Gastrocnemius medialis (tissue), 4 donors: Measurements from ENCODE around the gene HCN1. TPM values are rescaled to one million over a fixed set of nuclear protein-coding genes. Genes with fewer than 3 reads are reported as not detected.

ENCODE experiments used
- ATAC-seq, 2 donors: fragments of 150-250 bp; one replicate each; pipeline ENCODE4 v1.9.1; 2016
- DNase-seq, 2 donors: peaks; one replicate each; pipeline ENCODE4 v3.0.0-alpha.2; 2019
- H3K27ac ChIP-seq, 4 donors: fragments of 200-600 bp; sonication (generic); 1 replicate in 1 of 4; 2 replicates in 3 of 4; pipeline ENCODE4 v1.5.1; 2016 to 2018; ENCODE audit warnings: mild to moderate bottlenecking in 2 of 4, moderate library complexity in 1 of 4
- H3K27me3 ChIP-seq, 3 donors: fragments of 200-600 bp; sonication (generic) in 2 of 3; 1 replicate in 1 of 3; 2 replicates in 2 of 3; pipeline versions ENCODE4 v1.5.1 to v1.6.0; 2016 to 2019; ENCODE audit warnings: mild to moderate bottlenecking in 1 of 3, moderate library complexity in 1 of 3
- H3K36me3 ChIP-seq, 2 donors: fragments of 200-600 bp; sonication (generic) in 1 of 2; one replicate each; pipeline ENCODE4 v1.5.1; 2017 to 2018
- H3K4me1 ChIP-seq, 2 donors: fragments of 200-600 bp; sonication (generic) in 1 of 2; one replicate each; pipeline ENCODE4 v1.5.1; 2016 to 2017; ENCODE audit warnings: mild to moderate bottlenecking in 2 of 2
- H3K4me3 ChIP-seq, 4 donors: fragments of 200-600 bp; sonication (generic) in 3 of 4; 1 replicate in 1 of 4; 2 replicates in 3 of 4; pipeline ENCODE4 v1.5.1; 2016 to 2019; ENCODE audit warnings: mild to moderate bottlenecking in 2 of 4
- H3K9me3 ChIP-seq, 3 donors: fragments of 200-600 bp; sonication (generic) in 2 of 3; 1 replicate in 1 of 3; 2 replicates in 2 of 3; pipeline ENCODE4 v1.5.1; 2016 to 2019
- POLR2A ChIP-seq, 2 donors: fragments of 450-650 bp; IDR thresholded peaks; one replicate each; pipeline ENCODE4 v1.6.1; 2017; ENCODE audit warnings: antibody characterized with exemption in 2 of 2, mild to moderate bottlenecking in 2 of 2, moderate library complexity in 2 of 2
- in situ Hi-C, 4 donors: fragments of 200-750 bp; cut with MboI; loops; one replicate each; pipeline versions ENCODE4 v1.15.0 to v1.8.0; 2017; ENCODE audit warnings: low sequenced_read_pairs in 4 of 4
- intact Hi-C: fragments of 100-400 bp; cut with DNase I; formaldehyde crosslinking; loops from one replicate; pipeline ENCODE4 v1.15.1; 2023; ENCODE audit warnings: low total_unique reads
- total RNA-seq, 4 donors: library from RNA; depleted of rRNA; stranded (reverse); fragments of >200 nt; gene quantifications; one replicate each; pipeline versions ENCODE4 v1.1.0 to v1.2.3, GENCODE V29; 2016
- TF ChIP-seq, protein P1 (sequence below), 5 experiments: fragments of 450-650 bp in 3 of 5; fragments of 200-600 bp in 2 of 5; sonication (generic) in 2 of 5; IDR thresholded peaks in 4 of 5; conservative IDR thresholded peaks in 1 of 5; 1 replicate in 4 of 5; 2 replicates in 1 of 5; pipeline ENCODE4 v1.5.1; 2016 to 2019; ENCODE audit warnings: antibody characterized with exemption in 5 of 5, mild to moderate bottlenecking in 3 of 5, moderate library complexity in 3 of 5

Gene HCN1
- total RNA-seq, 4 donors from 2014 or later, result 0.02 to 0.47 (median 0.20) TPM

DNA sequence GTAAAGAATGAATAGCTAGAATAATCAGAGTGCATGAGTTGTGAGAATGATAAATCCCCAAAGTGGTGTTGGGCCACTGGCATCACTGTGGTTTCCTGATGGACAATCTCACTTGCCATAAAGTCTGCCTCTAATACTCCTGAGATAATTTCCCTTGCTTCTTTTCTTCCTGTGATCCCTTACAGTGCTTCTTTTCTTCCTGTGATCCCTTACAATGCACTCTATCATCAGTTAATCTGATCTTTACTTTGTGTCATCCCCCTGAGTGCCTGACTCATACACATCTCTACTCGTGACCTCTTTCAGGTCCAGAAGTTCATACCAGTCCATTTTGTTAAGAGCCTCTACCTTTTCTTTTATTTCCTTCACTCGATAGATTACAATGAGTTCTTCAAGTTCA lies 418.3 kb downstream of the HCN1 start:
- DNase-seq, result no peak
- intact Hi-C loops (no loop called here), in situ Hi-C loops (no loop called here)
- TF ChIP-seq, protein P1, sequence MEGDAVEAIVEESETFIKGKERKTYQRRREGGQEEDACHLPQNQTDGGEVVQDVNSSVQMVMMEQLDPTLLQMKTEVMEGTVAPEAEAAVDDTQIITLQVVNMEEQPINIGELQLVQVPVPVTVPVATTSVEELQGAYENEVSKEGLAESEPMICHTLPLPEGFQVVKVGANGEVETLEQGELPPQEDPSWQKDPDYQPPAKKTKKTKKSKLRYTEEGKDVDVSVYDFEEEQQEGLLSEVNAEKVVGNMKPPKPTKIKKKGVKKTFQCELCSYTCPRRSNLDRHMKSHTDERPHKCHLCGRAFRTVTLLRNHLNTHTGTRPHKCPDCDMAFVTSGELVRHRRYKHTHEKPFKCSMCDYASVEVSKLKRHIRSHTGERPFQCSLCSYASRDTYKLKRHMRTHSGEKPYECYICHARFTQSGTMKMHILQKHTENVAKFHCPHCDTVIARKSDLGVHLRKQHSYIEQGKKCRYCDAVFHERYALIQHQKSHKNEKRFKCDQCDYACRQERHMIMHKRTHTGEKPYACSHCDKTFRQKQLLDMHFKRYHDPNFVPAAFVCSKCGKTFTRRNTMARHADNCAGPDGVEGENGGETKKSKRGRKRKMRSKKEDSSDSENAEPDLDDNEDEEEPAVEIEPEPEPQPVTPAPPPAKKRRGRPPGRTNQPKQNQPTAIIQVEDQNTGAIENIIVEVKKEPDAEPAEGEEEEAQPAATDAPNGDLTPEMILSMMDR (IDR thresholded peaks at IDR 0.05 in 4 of 5, conservative IDR thresholded peaks at IDR 0.05 in 1 of 5), result no peak
- no peak for TF ChIP-seq POLR2A (IDR thresholded peaks at IDR 0.05)
- Histone ChIP-seq H3K36me3 (no peaks in the 10 kb centered on the region), H3K4me1 (no peaks in the 10 kb centered on the region), H3K4me3 (no peak overlapping the region), H3K27ac (no peak overlapping the region), H3K9me3 (no peaks in the 10 kb centered on the region), H3K27me3 (no peaks in the 10 kb centered on the region)
- ATAC-seq, result no peak

DNA sequence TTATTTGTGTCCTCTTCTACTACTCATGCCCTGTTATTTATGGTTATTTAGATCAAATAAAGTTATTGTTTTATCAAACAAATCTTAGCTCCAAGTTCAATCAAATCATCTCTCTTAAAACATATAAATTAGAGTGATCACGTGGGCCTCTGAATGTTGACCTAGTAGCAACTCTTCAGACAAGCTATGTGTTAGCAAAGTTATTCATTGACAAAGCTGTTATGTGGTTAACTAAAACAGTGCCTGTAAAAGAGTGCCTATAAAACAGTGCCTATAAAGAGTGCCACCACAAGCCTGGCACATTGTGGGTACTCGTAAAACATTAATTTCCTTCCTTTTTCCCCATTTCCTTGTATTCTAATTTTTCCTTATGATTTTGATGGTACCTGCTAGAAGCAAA lies 421.9 kb downstream of the HCN1 start:
- TF ChIP-seq, protein P1 (IDR thresholded peaks at IDR 0.05 in 4 of 5, conservative IDR thresholded peaks at IDR 0.05 in 1 of 5), result no peak
- no peak for TF ChIP-seq POLR2A (IDR thresholded peaks at IDR 0.05)
- in situ Hi-C loops, result no loop called here
- H3K36me3 ChIP-seq, result no peaks in the 10 kb centered on the region
- no peak for ATAC-seq
- no peak overlapping the region for H3K27ac ChIP-seq
- no peaks in the 10 kb centered on the region for H3K9me3 ChIP-seq
- no peaks in the 10 kb centered on the region for H3K27me3 ChIP-seq
- DNase-seq, result no peak
- intact Hi-C loops, result no loop called here
- H3K4me1 ChIP-seq, result peaks cover 3 to 12% of the 10 kb centered on the region in 2 donors
- no peak overlapping the region for H3K4me3 ChIP-seq

DNA sequence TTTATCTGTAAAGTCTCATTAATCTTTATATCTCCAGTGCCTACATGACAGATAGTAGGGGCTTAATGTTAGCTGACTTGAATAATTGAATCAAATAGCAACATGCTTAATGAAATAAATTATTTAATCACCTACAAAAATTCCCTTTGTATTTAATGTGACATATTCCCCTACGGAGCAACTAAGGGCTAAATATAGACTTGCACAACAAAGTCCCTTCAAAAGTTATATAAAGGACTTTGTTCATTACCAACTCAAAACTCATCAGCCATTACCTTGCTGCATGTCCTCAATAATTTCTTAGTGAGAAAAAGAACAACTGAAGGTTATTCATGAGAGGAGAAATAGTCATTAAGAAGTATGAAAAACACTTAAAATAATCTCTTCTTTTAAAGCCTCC lies 424.6 kb downstream of the HCN1 start:
- in situ Hi-C loops, result no loop called here
- Histone ChIP-seq H3K27me3 (no peaks in the 10 kb centered on the region), H3K27ac (no peak overlapping the region), H3K4me3 (no peak overlapping the region), H3K9me3 (no peaks in the 10 kb centered on the region), H3K36me3 (no peaks in the 10 kb centered on the region), H3K4me1 (peaks cover 3 to 12% of the 10 kb centered on the region in 2 donors)
- no peak for TF ChIP-seq POLR2A (IDR thresholded peaks at IDR 0.05)
- TF ChIP-seq, protein P1 (IDR thresholded peaks at IDR 0.05 in 4 of 5, conservative IDR thresholded peaks at IDR 0.05 in 1 of 5), result no peak
- intact Hi-C loops, result no loop called here
- DNase-seq (no peak), ATAC-seq (no peak)

DNA sequence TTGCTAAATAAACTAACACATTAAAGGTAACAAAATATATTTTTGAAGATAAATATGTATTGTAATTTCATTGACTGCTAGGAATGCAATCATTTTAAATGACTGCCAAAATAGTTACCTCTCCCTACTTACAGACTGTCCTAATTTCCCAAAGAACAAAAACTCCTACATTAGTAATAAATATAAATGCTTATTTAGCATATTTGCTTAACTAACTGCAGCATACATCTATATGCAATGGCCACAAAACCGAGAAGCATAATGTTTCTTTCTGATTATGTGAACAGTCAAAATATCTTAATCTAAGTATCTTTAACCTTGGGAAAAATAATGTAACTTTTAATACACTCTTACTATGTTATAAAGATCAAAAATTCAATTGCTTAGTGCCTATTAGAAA lies 431.7 kb downstream of the HCN1 start:
- DNase-seq, result no peak
- no peaks in the 10 kb centered on the region for H3K4me1 ChIP-seq
- intact Hi-C loops (no loop called here), in situ Hi-C loops (no loop called here)
- ATAC-seq, result no peak
- TF ChIP-seq, protein P1 (IDR thresholded peaks at IDR 0.05 in 4 of 5, conservative IDR thresholded peaks at IDR 0.05 in 1 of 5), result no peak
- no peak overlapping the region for H3K4me3 ChIP-seq
- no peak overlapping the region for H3K27ac ChIP-seq
- H3K9me3 ChIP-seq, result no peaks in the 10 kb centered on the region
- no peaks in the 10 kb centered on the region for H3K27me3 ChIP-seq
- H3K36me3 ChIP-seq, result no peaks in the 10 kb centered on the region

DNA sequence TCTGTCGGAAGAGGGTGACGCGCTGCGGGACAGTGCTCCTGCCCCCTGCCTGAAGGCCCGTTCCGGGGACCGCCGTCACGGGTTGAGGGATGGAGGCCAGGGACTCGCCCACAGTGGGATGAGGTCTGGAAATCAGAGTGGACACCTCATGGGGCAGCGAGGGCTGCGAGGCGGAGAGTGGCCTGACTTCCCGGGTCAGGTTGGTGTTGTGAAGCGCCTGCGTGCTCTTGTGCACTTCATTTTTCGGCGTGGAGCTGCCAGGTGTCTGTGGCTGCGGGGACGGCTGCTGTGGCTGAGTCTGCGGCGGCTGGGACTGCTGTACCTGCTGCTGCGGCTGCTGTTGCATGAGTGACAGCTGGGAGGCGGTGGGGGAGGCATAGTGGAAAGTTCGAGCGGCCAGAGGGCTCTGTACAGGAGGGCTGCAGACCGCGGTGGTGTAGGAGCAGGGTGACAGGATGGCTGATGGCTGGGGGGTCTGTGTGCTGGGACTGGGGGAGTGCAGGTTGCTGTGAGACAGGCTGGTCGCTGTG lies 434.1 kb downstream of the HCN1 start:
- H3K27ac ChIP-seq, result no peak overlapping the region
- no peaks in the 10 kb centered on the region for H3K27me3 ChIP-seq
- in situ Hi-C loops (no loop called here), intact Hi-C loops (no loop called here)
- DNase-seq (no peak), ATAC-seq (no peak)
- H3K9me3 ChIP-seq, result no peaks in the 10 kb centered on the region
- no peak for TF ChIP-seq POLR2A (IDR thresholded peaks at IDR 0.05)
- TF ChIP-seq, protein P1 (IDR thresholded peaks at IDR 0.05 in 4 of 5, conservative IDR thresholded peaks at IDR 0.05 in 1 of 5), result no peak
- H3K4me1 ChIP-seq, result no peaks in the 10 kb centered on the region
- no peak overlapping the region for H3K4me3 ChIP-seq
- no peaks in the 10 kb centered on the region for H3K36me3 ChIP-seq
